Fibroblast of the aortic adventitia (primary cell): ENCODE results near the gene NFS1. TPM values are rescaled to one million over a fixed set of nuclear protein-coding genes. Genes with fewer than 3 reads are reported as not detected.

Experiments
- DNase-seq: peaks from one replicate; pipeline ENCODE4 v3.0.0-alpha.2; 2010; ENCODE audit warnings: low read depth
- H3K4me3 ChIP-seq: 2 replicates; pipeline ENCODE4 v1.5.1; 2011; ENCODE audit warnings: low read depth, mild to moderate bottlenecking, control low read depth, low read length, moderate library complexity
- CTCF ChIP-seq: IDR thresholded peaks from 2 replicates; pipeline ENCODE4 v1.5.1; 2011; ENCODE audit warnings: mild to moderate bottlenecking, low read length, control low read depth, inconsistent platforms; ENCODE audit not compliant: insufficient read depth
- total RNA-seq: library from RNA; depleted of rRNA; stranded (reverse); fragments of >200 nt; gene quantifications from 2 replicates; pipeline ENCODE4 v1.2.3, GENCODE V29; 2012; ENCODE audit warnings: low replicate concordance

NFS1 gene
- total RNA-seq, 1 donor: 19.9 TPM

DNA sequence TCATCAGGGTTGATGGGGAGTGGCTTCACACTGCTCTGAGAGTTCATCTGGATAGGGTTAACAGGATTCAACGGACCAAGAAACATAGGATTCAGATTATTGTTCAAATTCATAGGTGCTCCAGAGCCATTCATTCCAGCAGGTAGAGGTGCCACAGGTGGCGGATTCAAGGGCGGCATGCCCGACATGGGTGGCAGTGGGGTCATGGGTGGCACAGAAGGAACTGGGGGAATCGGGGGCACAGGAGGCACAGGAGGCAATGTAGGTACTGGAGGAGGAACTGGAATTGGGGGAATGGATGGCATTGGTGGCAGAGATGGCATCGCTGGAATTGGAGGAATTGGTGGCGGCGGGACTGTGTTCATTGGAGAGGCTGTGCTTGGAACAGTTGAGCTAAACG, 44.7 kb downstream of the NFS1 start:
- no peak for DNase-seq
- TF ChIP-seq CTCF: no peak
- H3K4me3 ChIP-seq: no peak overlapping the region

- H3K4me3 ChIP-seq: no peak overlapping the region
- DNase-seq: no peak
- TF ChIP-seq CTCF: no peak
Observed at GRCh38 chr20:35653893-35654292, 45.3 kb downstream of the NFS1 start.

- no peak overlapping the region for H3K4me3 ChIP-seq
- no peak for TF ChIP-seq CTCF
- DNase-seq: no peak
Observed at GRCh38 chr20:35653430-35653734, 45.8 kb downstream of the NFS1 start.

DNA sequence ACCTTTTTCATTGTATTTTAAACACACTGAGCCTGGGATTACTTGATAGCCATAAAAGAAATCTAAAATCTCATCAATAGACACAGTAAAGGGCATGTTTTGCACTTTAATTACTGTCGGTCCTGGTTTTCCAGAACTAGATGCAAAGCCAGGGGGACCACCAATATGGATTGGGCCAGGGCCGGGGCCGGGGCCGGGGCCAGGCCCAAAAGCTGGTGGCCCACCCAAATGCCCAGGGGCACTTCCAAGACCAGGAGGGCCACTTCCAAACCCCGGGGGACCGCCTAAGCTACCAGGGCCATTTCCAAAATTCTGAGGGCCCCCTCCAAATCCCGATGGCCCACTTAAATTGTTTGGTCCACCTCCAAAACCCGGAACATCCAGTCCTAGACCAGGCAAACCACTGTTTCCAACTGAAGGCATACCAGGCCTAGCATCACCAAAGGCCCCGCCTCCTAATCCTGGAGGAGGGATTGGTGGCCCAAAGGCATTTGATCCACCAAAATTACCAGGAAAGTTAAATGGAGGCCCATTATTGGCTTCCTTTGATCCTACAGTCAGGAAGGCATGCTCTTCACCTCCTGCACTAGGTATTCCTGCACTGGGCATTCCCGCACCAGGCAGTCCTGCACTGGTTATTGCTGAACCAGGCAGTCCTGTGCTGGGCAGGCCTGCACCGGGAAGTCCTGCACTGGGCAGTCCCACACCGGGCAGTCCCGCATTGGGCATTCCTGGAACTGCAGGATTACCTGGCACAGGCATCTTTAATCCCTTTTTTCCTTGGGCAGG, 46.3 kb downstream of the NFS1 start:
- H3K4me3 ChIP-seq: no peak overlapping the region
- no peak for TF ChIP-seq CTCF
- no peak for DNase-seq

DNA sequence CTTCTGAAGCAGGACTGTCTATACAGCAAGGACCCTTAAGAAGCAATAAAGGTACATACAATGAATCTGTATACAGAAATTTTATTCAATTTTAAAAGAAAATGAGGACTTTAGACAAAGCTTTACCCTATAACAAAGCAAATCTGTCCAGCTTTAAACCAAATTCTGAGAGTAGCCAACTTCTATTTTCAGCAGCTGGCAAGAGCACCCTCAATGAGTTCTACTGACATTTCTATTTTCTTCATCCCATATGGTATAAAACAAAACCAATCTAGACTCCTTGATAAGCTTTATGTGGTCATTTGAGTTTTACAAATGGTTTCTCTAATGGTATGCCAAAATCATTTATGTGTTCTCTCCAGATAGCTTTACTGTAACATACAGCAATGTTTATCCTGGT, 47.2 kb downstream of the NFS1 start:
- no peak overlapping the region for H3K4me3 ChIP-seq
- TF ChIP-seq CTCF: no peak
- DNase-seq: no peak

GRCh38 chr20:35650632-35651031, 48.5 kb downstream of the NFS1 start:
- H3K4me3 ChIP-seq: no peak overlapping the region
- no peak for DNase-seq
- no peak for TF ChIP-seq CTCF

DNA sequence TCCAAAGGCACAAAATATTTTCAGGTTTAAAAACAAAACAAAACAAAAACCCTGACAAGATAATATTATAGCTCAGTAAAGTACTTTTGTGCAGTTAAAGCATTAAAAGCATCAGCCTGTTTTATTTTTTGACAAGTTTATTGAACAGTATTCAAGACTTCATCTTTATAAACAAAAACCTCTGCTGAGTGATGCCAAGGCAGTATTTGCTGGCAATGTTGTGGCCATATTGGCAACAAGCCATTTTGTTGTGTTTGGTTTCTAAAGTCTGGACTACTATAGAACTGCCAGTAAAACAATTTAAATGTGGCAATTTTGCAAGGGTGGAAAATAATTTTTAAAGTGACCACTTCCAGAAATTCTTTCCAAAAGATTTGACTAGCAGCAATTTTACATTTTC, 50.3 kb downstream of the NFS1 start:
- H3K4me3 ChIP-seq: no peak overlapping the region
- DNase-seq: peak; percentile 70
- TF ChIP-seq CTCF: no peak
